Liver (tissue), 9 donors: ENCODE data around the gene TRAF7. TPM values are rescaled to one million over a fixed set of nuclear protein-coding genes. Genes with fewer than 3 reads are reported as not detected.

Source experiments
- DNase-seq: peaks from one replicate; pipeline ENCODE4 v3.0.0-alpha.2; 2017; ENCODE audit warnings: low spot score
- H3K27ac ChIP-seq, 2 donors: one replicate each; pipeline ENCODE4 v1.7.0; 2013; ENCODE audit warnings: inconsistent platforms in 2 of 2, low read length in 2 of 2, control low read depth in 1 of 2, low read depth in 1 of 2, mild to moderate bottlenecking in 1 of 2
- H3K27me3 ChIP-seq, 4 donors: one replicate each; pipeline versions ENCODE4 v1.6.1 to v1.7.0; 2013; ENCODE audit warnings: low read length in 3 of 4, inconsistent platforms in 1 of 4, mild to moderate bottlenecking in 1 of 4, moderate library complexity in 1 of 4; ENCODE audit not compliant: control insufficient read depth in 4 of 4, insufficient read depth in 4 of 4
- H3K36me3 ChIP-seq, 4 donors: one replicate each; pipeline versions ENCODE4 v1.6.1 to v1.7.0; 2013; ENCODE audit warnings: low read length in 3 of 4, mild to moderate bottlenecking in 3 of 4, low read depth in 1 of 4, moderate library complexity in 1 of 4; ENCODE audit not compliant: control insufficient read depth in 4 of 4, insufficient read depth in 3 of 4
- H3K4me1 ChIP-seq, 4 donors: one replicate each; pipeline versions ENCODE4 v1.6.1 to v1.7.0; 2013; ENCODE audit warnings: low read length in 3 of 4, mild to moderate bottlenecking in 3 of 4, moderate library complexity in 1 of 4; ENCODE audit not compliant: control insufficient read depth in 4 of 4, insufficient read depth in 4 of 4
- H3K4me3 ChIP-seq, 3 donors: one replicate each; pipeline versions ENCODE4 v1.6.1 to v1.7.0; 2013; ENCODE audit warnings: low read length in 3 of 3, control low read depth in 1 of 3, low read depth in 1 of 3, mild to moderate bottlenecking in 1 of 3
- H3K9ac ChIP-seq, 2 donors: one replicate each; pipeline ENCODE4 v1.7.0; 2013; ENCODE audit warnings: low read length in 2 of 2, mild to moderate bottlenecking in 2 of 2, moderate library complexity in 2 of 2, control low read depth in 1 of 2, low read depth in 1 of 2
- H3K9me3 ChIP-seq, 4 donors: one replicate each; pipeline versions ENCODE4 v1.6.1 to v1.7.0; 2013; ENCODE audit warnings: low read length in 3 of 4; ENCODE audit not compliant: control insufficient read depth in 4 of 4
- FOXA1 ChIP-seq: IDR thresholded peaks from 2 replicates; pipeline ENCODE4 v1.6.1; 2016; ENCODE audit warnings: antibody characterized with exemption
- FOXA2 ChIP-seq: IDR thresholded peaks from 2 replicates; pipeline ENCODE4 v1.6.1; 2016; ENCODE audit warnings: antibody characterized with exemption
- GABPA ChIP-seq, 2 donors: IDR thresholded peaks in 1 of 2; conservative IDR thresholded peaks in 1 of 2; 2 replicates each; pipeline ENCODE4 v1.6.1; 2016; ENCODE audit warnings: antibody characterized with exemption in 2 of 2, mild to moderate bottlenecking in 1 of 2, moderate library complexity in 1 of 2
- HNF4G ChIP-seq: IDR thresholded peaks from 2 replicates; pipeline ENCODE4 v1.6.1; 2016; ENCODE audit warnings: antibody characterized with exemption
- JUND ChIP-seq, 2 donors: IDR thresholded peaks; 2 replicates each; pipeline ENCODE4 v1.6.1; 2016; ENCODE audit warnings: antibody characterized with exemption in 2 of 2
- MAX ChIP-seq: IDR thresholded peaks from 2 replicates; pipeline ENCODE4 v1.6.1; 2016; ENCODE audit warnings: antibody characterized with exemption
- RXRA ChIP-seq, 2 donors: IDR thresholded peaks; 2 replicates each; pipeline ENCODE4 v1.6.1; 2017 to 2018; ENCODE audit warnings: antibody characterized with exemption in 2 of 2, mild to moderate bottlenecking in 1 of 2
- SP1 ChIP-seq: IDR thresholded peaks from 2 replicates; pipeline ENCODE4 v1.6.1; 2018; ENCODE audit warnings: antibody characterized with exemption, mild to moderate bottlenecking
- TAF1 ChIP-seq: conservative IDR thresholded peaks from 2 replicates; pipeline ENCODE4 v1.6.1; 2016; ENCODE audit warnings: antibody characterized with exemption, mild to moderate bottlenecking
- YY1 ChIP-seq: IDR thresholded peaks from 2 replicates; pipeline ENCODE4 v1.6.1; 2016; ENCODE audit warnings: antibody characterized with exemption, mild to moderate bottlenecking
- WGBS: extraction: QIAGEN DNeasy Blood & Tissue Kit; methylation state at CpG from one replicate; pipeline ENCODE4 v1.1.7; 2013; 5-methylcytosine and 5-hydroxymethylcytosine counted together
- polyA plus RNA-seq, 2 donors: library from polyadenylated mRNA; stranded (reverse) in 1 of 2; unstranded in 1 of 2; fragments of 200-250 nt in 1 of 2; fragments of >200 nt in 1 of 2; fragmentation: Nextera tagmentation in 1 of 2; extraction: Ambion mirVana in 1 of 2; gene quantifications; one replicate each; pipeline versions ENCODE4 v1.2.1 to v1.2.3, GENCODE V29; 2013 to 2015
- total RNA-seq, 2 donors: library from RNA; depleted of rRNA; stranded (reverse); fragments of >200 nt; gene quantifications; one replicate each; pipeline ENCODE4 v1.2.3, GENCODE V29; 2014
- TF ChIP-seq, protein P1 (sequence below): fragments of 150-350 bp; IDR thresholded peaks from 2 replicates; pipeline ENCODE4 v1.5.1; 2017; ENCODE audit warnings: improper control_type of control experiment, low read depth, low read length; ENCODE audit not compliant: missing input control
- TF ChIP-seq, protein P2 (sequence below): IDR thresholded peaks from 2 replicates; pipeline ENCODE4 v1.6.1; 2016; ENCODE audit warnings: antibody characterized with exemption, mild to moderate bottlenecking
- TF ChIP-seq, protein P3 (sequence below): IDR thresholded peaks from 2 replicates; pipeline ENCODE4 v1.6.1; 2016; ENCODE audit warnings: antibody characterized with exemption
- donor health status: healthy.
- donor health status: healthy.
- donor health status: healthy.
- donor health status: healthy.
- donor health status: healthy.

The TRAF7 gene
- total and polyA plus RNA-seq, 4 donors: 14.7 to 36.6 (median 34.0) TPM

GRCh38 chr16:2199095-2199494 lies 43.5 kb downstream of the TRAF7 start:
- Histone ChIP-seq H3K27ac (no peak overlapping the region), H3K36me3 (no peaks in the 10 kb centered on the region), H3K27me3 (peaks cover 0 to 2% (median 0%) of the 10 kb centered on the region in 4 donors), H3K9me3 (no peaks in the 10 kb centered on the region), H3K4me3 (no peak overlapping the region), H3K9ac (no peak overlapping the region), H3K4me1 (peaks cover 2 to 11% (median 4%) of the 10 kb centered on the region in 4 donors)
- no peak for TF ChIP-seq FOXA2
- TF ChIP-seq, protein P1, sequence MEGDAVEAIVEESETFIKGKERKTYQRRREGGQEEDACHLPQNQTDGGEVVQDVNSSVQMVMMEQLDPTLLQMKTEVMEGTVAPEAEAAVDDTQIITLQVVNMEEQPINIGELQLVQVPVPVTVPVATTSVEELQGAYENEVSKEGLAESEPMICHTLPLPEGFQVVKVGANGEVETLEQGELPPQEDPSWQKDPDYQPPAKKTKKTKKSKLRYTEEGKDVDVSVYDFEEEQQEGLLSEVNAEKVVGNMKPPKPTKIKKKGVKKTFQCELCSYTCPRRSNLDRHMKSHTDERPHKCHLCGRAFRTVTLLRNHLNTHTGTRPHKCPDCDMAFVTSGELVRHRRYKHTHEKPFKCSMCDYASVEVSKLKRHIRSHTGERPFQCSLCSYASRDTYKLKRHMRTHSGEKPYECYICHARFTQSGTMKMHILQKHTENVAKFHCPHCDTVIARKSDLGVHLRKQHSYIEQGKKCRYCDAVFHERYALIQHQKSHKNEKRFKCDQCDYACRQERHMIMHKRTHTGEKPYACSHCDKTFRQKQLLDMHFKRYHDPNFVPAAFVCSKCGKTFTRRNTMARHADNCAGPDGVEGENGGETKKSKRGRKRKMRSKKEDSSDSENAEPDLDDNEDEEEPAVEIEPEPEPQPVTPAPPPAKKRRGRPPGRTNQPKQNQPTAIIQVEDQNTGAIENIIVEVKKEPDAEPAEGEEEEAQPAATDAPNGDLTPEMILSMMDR: no peak
- TF ChIP-seq MAX: no peak
- TF ChIP-seq, protein P2, sequence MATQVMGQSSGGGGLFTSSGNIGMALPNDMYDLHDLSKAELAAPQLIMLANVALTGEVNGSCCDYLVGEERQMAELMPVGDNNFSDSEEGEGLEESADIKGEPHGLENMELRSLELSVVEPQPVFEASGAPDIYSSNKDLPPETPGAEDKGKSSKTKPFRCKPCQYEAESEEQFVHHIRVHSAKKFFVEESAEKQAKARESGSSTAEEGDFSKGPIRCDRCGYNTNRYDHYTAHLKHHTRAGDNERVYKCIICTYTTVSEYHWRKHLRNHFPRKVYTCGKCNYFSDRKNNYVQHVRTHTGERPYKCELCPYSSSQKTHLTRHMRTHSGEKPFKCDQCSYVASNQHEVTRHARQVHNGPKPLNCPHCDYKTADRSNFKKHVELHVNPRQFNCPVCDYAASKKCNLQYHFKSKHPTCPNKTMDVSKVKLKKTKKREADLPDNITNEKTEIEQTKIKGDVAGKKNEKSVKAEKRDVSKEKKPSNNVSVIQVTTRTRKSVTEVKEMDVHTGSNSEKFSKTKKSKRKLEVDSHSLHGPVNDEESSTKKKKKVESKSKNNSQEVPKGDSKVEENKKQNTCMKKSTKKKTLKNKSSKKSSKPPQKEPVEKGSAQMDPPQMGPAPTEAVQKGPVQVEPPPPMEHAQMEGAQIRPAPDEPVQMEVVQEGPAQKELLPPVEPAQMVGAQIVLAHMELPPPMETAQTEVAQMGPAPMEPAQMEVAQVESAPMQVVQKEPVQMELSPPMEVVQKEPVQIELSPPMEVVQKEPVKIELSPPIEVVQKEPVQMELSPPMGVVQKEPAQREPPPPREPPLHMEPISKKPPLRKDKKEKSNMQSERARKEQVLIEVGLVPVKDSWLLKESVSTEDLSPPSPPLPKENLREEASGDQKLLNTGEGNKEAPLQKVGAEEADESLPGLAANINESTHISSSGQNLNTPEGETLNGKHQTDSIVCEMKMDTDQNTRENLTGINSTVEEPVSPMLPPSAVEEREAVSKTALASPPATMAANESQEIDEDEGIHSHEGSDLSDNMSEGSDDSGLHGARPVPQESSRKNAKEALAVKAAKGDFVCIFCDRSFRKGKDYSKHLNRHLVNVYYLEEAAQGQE: no peak
- TF ChIP-seq TAF1: no peak
- TF ChIP-seq YY1: no peak
- no peak for TF ChIP-seq GABPA (IDR thresholded peaks at IDR 0.05 in 1 of 2, conservative IDR thresholded peaks at IDR 0.05 in 1 of 2)
- TF ChIP-seq, protein P3, sequence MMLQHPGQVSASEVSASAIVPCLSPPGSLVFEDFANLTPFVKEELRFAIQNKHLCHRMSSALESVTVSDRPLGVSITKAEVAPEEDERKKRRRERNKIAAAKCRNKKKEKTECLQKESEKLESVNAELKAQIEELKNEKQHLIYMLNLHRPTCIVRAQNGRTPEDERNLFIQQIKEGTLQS: no peak
- TF ChIP-seq FOXA1: no peak
- no peak for TF ChIP-seq HNF4G
- TF ChIP-seq SP1: no peak
- no peak for TF ChIP-seq RXRA (IDR thresholded peaks at IDR 0.05)
- no peak for DNase-seq
- WGBS: 87% methylated on average over 5 of the region's 5 CpGs

DNA sequence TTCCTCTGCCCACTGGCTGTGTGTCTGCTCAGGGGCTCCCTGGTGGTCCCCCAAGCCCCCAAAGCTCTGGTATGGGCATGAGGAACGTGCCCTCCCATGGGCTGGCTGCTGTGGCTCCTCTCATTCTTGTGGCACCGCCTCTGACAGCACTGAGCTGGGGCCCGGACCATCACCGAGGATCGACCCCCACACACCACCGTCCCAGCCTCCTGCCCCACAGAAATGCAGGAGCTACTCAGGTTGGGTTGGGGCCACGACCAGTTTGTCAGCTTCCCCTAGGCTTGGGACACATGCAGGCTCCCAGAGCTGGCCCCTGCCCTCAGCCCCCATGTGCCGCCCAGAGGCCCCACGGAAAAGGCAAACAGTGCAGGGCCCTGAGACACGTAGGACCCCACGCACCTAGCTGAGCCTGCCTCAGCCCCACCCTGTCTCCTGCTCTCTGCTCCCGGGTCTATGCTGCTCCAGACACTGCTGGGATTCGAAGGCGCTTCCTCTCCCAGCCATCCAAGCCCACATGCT lies 44.1 kb downstream of the TRAF7 start:
- Histone ChIP-seq H3K4me3 (no peak overlapping the region), H3K9me3 (no peaks in the 10 kb centered on the region), H3K9ac (no peak overlapping the region), H3K27me3 (peaks cover 0 to 2% (median 0%) of the 10 kb centered on the region in 4 donors), H3K27ac (no peak overlapping the region), H3K36me3 (no peaks in the 10 kb centered on the region), H3K4me1 (peaks cover 3 to 13% (median 5%) of the 10 kb centered on the region in 4 donors)
- no peak for DNase-seq
- WGBS: 84% methylated on average over 14 of the region's 14 CpGs
- no peak for TF ChIP-seq JUND (IDR thresholded peaks at IDR 0.05)
